ENCODE data around the gene YTHDF1. TPM values are rescaled to one million over a fixed set of nuclear protein-coding genes. Genes with fewer than 3 reads are reported as not detected.
A peak's percentile ranks its signal among the peaks of the same experiment; 100 is the strongest.

YTHDF1 gene
- total RNA-seq, 1 experiment from 2014 or later: 196 TPM

DNA sequence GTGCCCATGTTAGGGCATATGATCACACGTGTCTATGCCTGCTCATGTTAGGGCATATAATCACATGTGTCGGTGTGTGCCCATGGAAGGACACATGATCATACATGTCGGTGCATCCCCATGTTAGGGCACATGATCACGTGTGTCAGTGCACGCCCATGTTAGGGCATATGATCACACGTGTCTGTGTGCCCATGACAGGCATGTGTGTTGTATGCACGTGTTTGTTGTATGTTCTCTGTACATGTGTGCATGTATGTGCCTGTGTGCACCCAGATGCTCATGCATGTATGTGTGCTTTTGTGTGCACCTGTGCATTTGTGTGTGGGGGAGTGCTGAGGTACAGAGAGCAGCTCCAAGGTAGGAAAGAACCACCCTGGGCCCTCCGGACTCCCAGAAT lies 29.8 kb downstream of the YTHDF1 start:
- Histone ChIP-seq H3K4me1 (0 out of 2 replicates have a peak, but pooled peaks cover 7% of the 10 kb centered on the region), H3K36me3 (ENCODE audit: control insufficient read depth, insufficient read depth, low read length) (no peaks in the 10 kb centered on the region), H3K27me3 (replicated peaks; ENCODE audit: control insufficient read depth, insufficient read depth, low read length) (no peaks in the 10 kb centered on the region), H3K9me3 (peaks cover 7% of the 10 kb centered on the region; the same call in 1 of the 2 replicates), H3K4me3 (ENCODE audit: low read depth, low read length) (no peak overlapping the region)
- no peaks in the 10 kb centered on the region for H3K36me3 Mint-ChIP-seq (ENCODE audit: insufficient read depth, unreplicated experiment)
- intact Hi-C loops (cut with micrococcal nuclease; ENCODE audit: unreplicated experiment): no loop called here
- POLR2A ChIA-PET: no interaction called here
- CTCF ChIA-PET: no interaction called here
- DNase-seq: no peak
- BruUV-seq (replicated peaks): no TSS peak
- peaks cover 6% of the 10 kb centered on the region for H3K4me1 Mint-ChIP-seq (ENCODE audit: low read depth, unreplicated experiment)
- TF ChIP-seq, protein P1, sequence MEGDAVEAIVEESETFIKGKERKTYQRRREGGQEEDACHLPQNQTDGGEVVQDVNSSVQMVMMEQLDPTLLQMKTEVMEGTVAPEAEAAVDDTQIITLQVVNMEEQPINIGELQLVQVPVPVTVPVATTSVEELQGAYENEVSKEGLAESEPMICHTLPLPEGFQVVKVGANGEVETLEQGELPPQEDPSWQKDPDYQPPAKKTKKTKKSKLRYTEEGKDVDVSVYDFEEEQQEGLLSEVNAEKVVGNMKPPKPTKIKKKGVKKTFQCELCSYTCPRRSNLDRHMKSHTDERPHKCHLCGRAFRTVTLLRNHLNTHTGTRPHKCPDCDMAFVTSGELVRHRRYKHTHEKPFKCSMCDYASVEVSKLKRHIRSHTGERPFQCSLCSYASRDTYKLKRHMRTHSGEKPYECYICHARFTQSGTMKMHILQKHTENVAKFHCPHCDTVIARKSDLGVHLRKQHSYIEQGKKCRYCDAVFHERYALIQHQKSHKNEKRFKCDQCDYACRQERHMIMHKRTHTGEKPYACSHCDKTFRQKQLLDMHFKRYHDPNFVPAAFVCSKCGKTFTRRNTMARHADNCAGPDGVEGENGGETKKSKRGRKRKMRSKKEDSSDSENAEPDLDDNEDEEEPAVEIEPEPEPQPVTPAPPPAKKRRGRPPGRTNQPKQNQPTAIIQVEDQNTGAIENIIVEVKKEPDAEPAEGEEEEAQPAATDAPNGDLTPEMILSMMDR (IDR thresholded peaks at IDR 0.05; ENCODE audit: insufficient read depth in 1 of 2, low read depth in 1 of 2, low read length in 1 of 2, severe bottlenecking in 1 of 2, unreplicated experiment in 1 of 2): no peak
- no peak overlapping the region for H3K27ac Mint-ChIP-seq (ENCODE audit: unreplicated experiment)
- no peak overlapping the region for H3K4me3 Mint-ChIP-seq (ENCODE audit: unreplicated experiment)
- no peaks in the 10 kb centered on the region for H3K9me3 Mint-ChIP-seq (ENCODE audit: unreplicated experiment)
- H3K27me3 Mint-ChIP-seq (ENCODE audit: insufficient read depth, unreplicated experiment): no peaks in the 10 kb centered on the region

DNA sequence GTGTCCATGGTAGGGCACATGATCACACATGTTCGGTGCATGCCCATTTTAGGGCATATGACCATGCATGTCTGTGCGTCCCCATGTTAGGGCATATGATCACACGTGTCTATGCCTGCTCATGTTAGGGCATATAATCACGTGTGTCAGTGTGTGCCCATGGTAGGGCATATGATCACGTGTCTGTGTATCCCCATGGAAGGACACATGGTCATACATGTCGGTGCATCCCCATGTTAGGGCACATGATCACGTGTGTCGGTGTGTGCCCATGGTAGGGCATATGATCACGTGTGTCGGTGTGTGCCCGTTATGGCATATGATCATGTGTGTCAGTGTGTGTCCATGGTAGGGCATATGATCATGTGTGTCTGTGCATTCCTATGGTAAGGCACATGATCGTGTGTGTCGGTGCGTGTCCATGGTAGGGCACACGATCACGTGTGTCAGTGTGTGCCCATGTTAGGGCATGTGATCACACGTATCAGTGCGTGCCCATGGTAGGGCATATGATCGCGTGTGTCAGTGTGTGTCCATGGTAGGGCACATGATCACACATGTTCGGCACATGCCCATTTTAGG lies 30.6 kb downstream of the YTHDF1 start:
- ChIA-PET POLR2A (no interaction called here), CTCF (no interaction called here)
- Mint-ChIP-seq H3K36me3 (ENCODE audit: insufficient read depth, unreplicated experiment) (no peaks in the 10 kb centered on the region), H3K9me3 (ENCODE audit: unreplicated experiment) (no peaks in the 10 kb centered on the region), H3K4me3 (ENCODE audit: unreplicated experiment) (no peak overlapping the region), H3K27me3 (ENCODE audit: insufficient read depth, unreplicated experiment) (no peaks in the 10 kb centered on the region), H3K27ac (ENCODE audit: unreplicated experiment) (no peak overlapping the region), H3K4me1 (ENCODE audit: low read depth, unreplicated experiment) (peaks cover 6% of the 10 kb centered on the region)
- no peak overlapping the region for H3K4me3 ChIP-seq (ENCODE audit: low read depth, low read length)
- TF ChIP-seq, protein P1 (IDR thresholded peaks at IDR 0.05; ENCODE audit: insufficient read depth in 1 of 2, low read depth in 1 of 2, low read length in 1 of 2, severe bottlenecking in 1 of 2, unreplicated experiment in 1 of 2): no peak
- intact Hi-C loops (cut with micrococcal nuclease; ENCODE audit: unreplicated experiment): no loop called here
- no TSS peak for BruUV-seq (replicated peaks)
- H3K36me3 ChIP-seq (ENCODE audit: control insufficient read depth, insufficient read depth, low read length): no peaks in the 10 kb centered on the region
- peaks cover 7% of the 10 kb centered on the region; the same call in 1 of the 2 replicates for H3K9me3 ChIP-seq
- H3K27me3 ChIP-seq (replicated peaks; ENCODE audit: control insufficient read depth, insufficient read depth, low read length): no peaks in the 10 kb centered on the region
- DNase-seq: no peak
- 0 out of 2 replicates have a peak, but pooled peaks cover 7% of the 10 kb centered on the region for H3K4me1 ChIP-seq

DNA sequence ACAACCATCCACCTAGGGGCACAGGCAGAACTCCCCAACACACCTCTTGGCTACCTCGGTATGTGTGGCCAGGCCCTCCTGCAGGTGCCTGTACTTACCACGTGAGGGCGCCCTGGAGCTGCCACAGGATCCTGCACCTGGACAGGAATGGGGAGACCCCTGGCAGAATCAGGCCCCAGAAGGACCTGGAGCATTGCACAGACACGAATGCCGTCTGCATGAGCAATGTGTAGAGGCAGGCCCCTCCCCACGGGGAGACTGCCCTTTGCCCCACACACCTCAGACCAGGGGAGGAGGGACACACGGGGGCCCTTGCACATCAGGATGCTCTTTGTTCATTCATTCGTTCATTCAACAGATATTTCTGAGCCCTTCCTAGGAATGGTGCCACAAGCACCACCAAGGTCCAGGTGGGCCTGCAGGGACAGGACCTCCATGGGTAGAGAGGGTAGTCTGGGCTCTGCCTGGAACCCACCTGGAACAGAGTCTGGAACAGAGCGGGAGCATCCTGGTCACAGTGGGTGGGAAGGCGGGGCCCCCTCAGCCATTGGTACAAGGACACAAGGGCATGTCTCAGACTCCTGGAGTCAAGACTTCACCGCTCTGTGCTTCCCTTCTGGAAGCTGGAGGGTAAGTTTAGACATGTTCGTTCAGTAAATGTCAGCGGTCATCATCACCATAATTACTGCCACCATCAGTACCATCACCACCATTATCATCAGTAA lies 32.3 kb downstream of the YTHDF1 start:
- H3K36me3 Mint-ChIP-seq (ENCODE audit: insufficient read depth, unreplicated experiment): no peaks in the 10 kb centered on the region
- intact Hi-C loops (cut with micrococcal nuclease; ENCODE audit: unreplicated experiment): loop anchor here (2.0 to 5.0 kb wide), 2 partner anchors 31 to 109 kb away; partner anchors contain the start of gene COL20A1
- DNase-seq: peak; percentile 81 to 85
- TF ChIP-seq, protein P1 (IDR thresholded peaks at IDR 0.05; ENCODE audit: insufficient read depth in 1 of 2, low read depth in 1 of 2, low read length in 1 of 2, severe bottlenecking in 1 of 2, unreplicated experiment in 1 of 2): peak; percentile 98 to 99
- peaks cover 6% of the 10 kb centered on the region for H3K4me1 Mint-ChIP-seq (ENCODE audit: low read depth, unreplicated experiment)
- peaks cover 4% of the 10 kb centered on the region for H3K27me3 Mint-ChIP-seq (ENCODE audit: insufficient read depth, unreplicated experiment)
- H3K4me3 Mint-ChIP-seq (ENCODE audit: unreplicated experiment): no peak overlapping the region
- Histone ChIP-seq H3K9me3 (peaks cover 7% of the 10 kb centered on the region; the same call in 1 of the 2 replicates), H3K4me1 (peaks cover 14% of the 10 kb centered on the region; the same call in 1 of the 2 replicates), H3K36me3 (ENCODE audit: control insufficient read depth, insufficient read depth, low read length) (no peaks in the 10 kb centered on the region), H3K27me3 (replicated peaks; ENCODE audit: control insufficient read depth, insufficient read depth, low read length) (no peaks in the 10 kb centered on the region), H3K4me3 (ENCODE audit: low read depth, low read length) (no peak overlapping the region)
- BruUV-seq (replicated peaks): no TSS peak
- no peaks in the 10 kb centered on the region for H3K9me3 Mint-ChIP-seq (ENCODE audit: unreplicated experiment)
- ChIA-PET POLR2A (no interaction called here), CTCF (interaction anchor here (0.6 to 2.5 kb wide), 4 partner anchors 21 to 89 kb away, joined by 3 to 10 read pairs (median 8); partner anchors contain the start of genes ARFGAP1 and YTHDF1)
- no peak overlapping the region for H3K27ac Mint-ChIP-seq (ENCODE audit: unreplicated experiment)

Measured in Caco-2 (cell line).